ENCODE measurements around the gene TMEM132D.
"Not testable (repeated sequence)": the region's sequence is repeated elsewhere in the genome, so short reads cannot be mapped to it uniquely, and the experiment has no call there.

TMEM132D gene

GRCh38 chr12:129080391-129080790, 823.4 kb downstream of the TMEM132D start:
- DNase-seq, result no peak

GRCh38 chr12:129079719-129080118, 824.1 kb downstream of the TMEM132D start:
- DNase-seq, result no peak

- DNase-seq, result no peak
Observed at GRCh38 chr12:129076441-129077320, 827.1 kb downstream of the TMEM132D start.

- DNase-seq, result no peak
Observed at GRCh38 chr12:129075460-129076208, 828.2 kb downstream of the TMEM132D start.

GRCh38 chr12:129074379-129074778, 829.4 kb downstream of the TMEM132D start:
- DNase-seq, result no peak

GRCh38 chr12:129073157-129073915, 830.5 kb downstream of the TMEM132D start:
- DNase-seq, result no peak

GRCh38 chr12:129071362-129071761, 832.5 kb downstream of the TMEM132D start:
- no peak for DNase-seq

- DNase-seq, result no peak
Observed at GRCh38 chr12:129069886-129070285, 833.9 kb downstream of the TMEM132D start.

- no peak for DNase-seq
Observed at GRCh38 chr12:129068684-129069083, 835.1 kb downstream of the TMEM132D start.

GRCh38 chr12:129067491-129067890, 836.3 kb downstream of the TMEM132D start:
- DNase-seq, result no peak

GRCh38 chr12:129064209-129064855, 839.5 kb downstream of the TMEM132D start:
- DNase-seq, result no peak

GRCh38 chr12:129063600-129063999, 840.2 kb downstream of the TMEM132D start:
- DNase-seq, result no peak

GRCh38 chr12:129053232-129053631, 850.6 kb downstream of the TMEM132D start:
- DNase-seq, result no peak

GRCh38 chr12:129052373-129052772, 851.5 kb downstream of the TMEM132D start:
- DNase-seq, result no peak

GRCh38 chr12:129049917-129050316, 853.9 kb downstream of the TMEM132D start:
- DNase-seq, result no peak

GRCh38 chr12:129043334-129043733, 860.5 kb downstream of the TMEM132D start:
- DNase-seq, result not testable (repeated sequence)

- no peak for DNase-seq
Observed at GRCh38 chr12:129036135-129036534, 867.7 kb downstream of the TMEM132D start.

- DNase-seq, result no peak
Observed at GRCh38 chr12:129034558-129035289, 869.1 kb downstream of the TMEM132D start.

- no peak for DNase-seq
Observed at GRCh38 chr12:129028844-129029243, 875.0 kb downstream of the TMEM132D start.

- DNase-seq, result no peak
Observed at GRCh38 chr12:129025055-129025454, 878.8 kb downstream of the TMEM132D start.
